ENCODE measurements around the gene CHTOP. TPM values are rescaled to one million over a fixed set of nuclear protein-coding genes. Genes with fewer than 3 reads are reported as not detected.

The CHTOP gene
- total and polyA plus RNA-seq, 2 of the 4 experiments (the other 2 are of a cell fraction): 33.9 to 50.8 TPM

- no CpG with 5 or more reads among the region's 4 CpGs for WGBS, 2 experiments (ENCODE audit: extremely low coverage in 2 of 2, insufficient read length in 1 of 2)
- peaks cover 11% of the 10 kb centered on the region; the same call in 1 of the 2 replicates for H4K20me1 ChIP-seq (ENCODE audit: insufficient read depth, low read length)
- ATAC-seq (ENCODE audit: low read depth) (no peak), DNase-seq (no peak)
- H2BK20ac ChIP-seq (ENCODE audit: low read depth, low read length): no peak overlapping the region
- H4K91ac ChIP-seq (ENCODE audit: insufficient read depth, low read depth, low read length): no peak overlapping the region
- H2AK5ac ChIP-seq (ENCODE audit: low read depth, low read length): no peak overlapping the region
- no peak overlapping the region for H3K4me2 ChIP-seq (ENCODE audit: low read depth, low read length)
- dilution Hi-C loops (cut with HindIII; ENCODE audit: low sequenced_read_pairs, unreplicated experiment) (no loop called here), in situ Hi-C loops (cut with MboI; ENCODE audit: low sequenced_read_pairs) (no loop called here), intact Hi-C loops (cut with micrococcal nuclease) (no loop called here)
- no peak overlapping the region for H2BK120ac ChIP-seq (ENCODE audit: low read depth, low read length)
- H2BK5ac ChIP-seq (ENCODE audit: low read depth, low read length, poor library complexity, severe bottlenecking): no peak overlapping the region
- H3K4me3 ChIP-seq (ENCODE audit: insufficient read depth, low read depth, low read length): no peak overlapping the region
- no peaks in the 10 kb centered on the region for H3K9me1 ChIP-seq (ENCODE audit: insufficient read depth, low read length)
- H3K27ac ChIP-seq (ENCODE audit: insufficient read depth, low read length): no peak overlapping the region
- H3K56ac ChIP-seq (ENCODE audit: extremely low read depth, insufficient read depth, low read length): no peak overlapping the region
- no peak overlapping the region for H3K18ac ChIP-seq (ENCODE audit: low read depth, low read length)
- peaks cover 3% of the 10 kb centered on the region for H3K4me1 ChIP-seq (ENCODE audit: control insufficient read depth, insufficient read depth, low read length)
- H2BK15ac ChIP-seq (ENCODE audit: low read depth, low read length): no peak overlapping the region
- BruUV-seq (replicated peaks): no TSS peak
- H3K9me3 ChIP-seq (ENCODE audit: control insufficient read depth, insufficient read depth, low read length): no peaks in the 10 kb centered on the region
- no peak overlapping the region for H3K9ac ChIP-seq (ENCODE audit: low read depth, low read length)
- no peak overlapping the region for H3K4ac ChIP-seq (ENCODE audit: low read depth, low read length)
- H3K36me3 ChIP-seq (ENCODE audit: control insufficient read depth, insufficient read depth, low read length): peaks cover 54% of the 10 kb centered on the region
- H4K5ac ChIP-seq (ENCODE audit: low read depth, low read length): no peak overlapping the region
- H3K79me1 ChIP-seq (ENCODE audit: low read depth in 1 of 2, low read length in 2 of 2): peaks cover 20 to 34% of the 10 kb centered on the region in 2 experiments; a peak in 2 of 4 replicates
- no peak overlapping the region for H3K14ac ChIP-seq (replicated peaks; ENCODE audit: low read depth, low read length)
- H2AK9ac ChIP-seq (replicated peaks; ENCODE audit: low read depth, low read length, poor library complexity): no peak overlapping the region
- CTCF ChIA-PET: no interaction called here
- TF ChIP-seq MAFK (IDR thresholded peaks at IDR 0.05; ENCODE audit: low read depth, low read length) (no peak), SMC3 (IDR thresholded peaks at IDR 0.05; ENCODE audit: low read depth, low read length) (no peak), FOS (IDR thresholded peaks at IDR 0.05; ENCODE audit: low read depth, low read length) (no peak), CTCF (conservative IDR thresholded peaks at IDR 0.05; ENCODE audit: low read depth, low read length) (no peak), NFE2L2 (IDR thresholded peaks at IDR 0.05; ENCODE audit: low read depth, low read length) (no peak), CEBPB (IDR thresholded peaks at IDR 0.05; ENCODE audit: low read depth, low read length) (no peak), RCOR1 (IDR thresholded peaks at IDR 0.05; ENCODE audit: insufficient replicate concordance, low read length) (no peak), CHD1 (IDR thresholded peaks at IDR 0.05; ENCODE audit: low read depth, low read length) (no peak), MXI1 (IDR thresholded peaks at IDR 0.05; ENCODE audit: borderline replicate concordance, low read depth, low read length) (no peak), POLR2A (IDR thresholded peaks at IDR 0.05; ENCODE audit: low read depth, low read length) (no peak)
- H2AFZ ChIP-seq (replicated peaks; ENCODE audit: low read length, poor library complexity): no peak overlapping the region
- no peaks in the 10 kb centered on the region for H3K27me3 ChIP-seq (ENCODE audit: control insufficient read depth, insufficient read depth, low read length)
- no peak overlapping the region for H3K23ac ChIP-seq (ENCODE audit: low read depth, low read length)
- POLR2A ChIA-PET (ENCODE audit: unreplicated experiment): no interaction called here
- no peak overlapping the region for H4K8ac ChIP-seq (ENCODE audit: low read depth in 2 of 2, low read length in 2 of 2)
These were observed 33.6 kb downstream of the CHTOP start for GRCh38 chr1:153667439-153667838.
